ENCODE data around the gene PPP1R11. TPM values are rescaled to one million over a fixed set of nuclear protein-coding genes. Genes with fewer than 3 reads are reported as not detected.

Gene PPP1R11
- total RNA-seq, 2 donors from 2014 or later: 54.1 to 63.1 TPM

DNA sequence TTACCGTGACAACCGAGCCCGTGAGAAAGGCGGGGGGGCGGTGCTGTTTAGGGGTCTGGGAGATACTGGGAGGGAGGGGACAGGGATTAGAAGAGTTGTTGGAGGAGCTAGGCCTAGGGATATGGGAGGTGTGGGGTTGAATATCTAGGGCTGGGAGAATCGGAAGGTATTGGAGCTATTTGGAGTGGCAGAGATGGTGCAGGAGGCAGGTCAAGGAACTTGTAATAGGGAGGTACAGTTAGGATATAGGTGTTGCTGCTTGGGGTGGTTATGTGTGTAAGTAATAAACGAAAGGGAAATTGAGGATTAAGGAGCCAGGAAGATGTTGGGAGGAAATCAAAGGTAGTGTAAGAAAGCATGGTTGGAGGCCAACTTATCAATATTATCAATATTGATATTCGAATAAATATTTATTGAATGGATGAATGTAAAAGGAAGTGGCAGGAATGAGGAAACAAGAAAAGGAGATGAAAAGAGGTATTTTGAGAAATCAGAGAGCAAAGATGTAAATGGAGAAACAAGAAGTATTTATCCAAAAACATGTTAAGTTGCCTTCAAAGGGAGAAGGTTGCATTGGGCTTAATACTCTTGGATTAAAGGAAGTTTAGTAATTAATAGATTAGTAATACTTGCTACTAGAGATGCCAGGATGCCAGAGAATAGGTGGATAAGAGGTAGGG, 602 bp downstream of the PPP1R11 start:
- Mint-ChIP-seq H3K27ac (peak overlapping the region; percentile 85), H3K36me3 (ENCODE audit: insufficient read depth in 2 of 2) (peaks cover 10 to 20% of the 10 kb centered on the region in 2 donors), H3K4me3 (peak overlapping the region; percentile 93 to 99), H3K27me3 (ENCODE audit: low read depth) (peaks cover 26% of the 10 kb centered on the region), H3K9me3 (peaks cover 0 to 1% of the 10 kb centered on the region in 2 donors), H3K4me1 (ENCODE audit: low read depth) (peaks cover 52% of the 10 kb centered on the region)
- no peak for DNase-seq
- ATAC-seq (replicated peaks in 1 of 2): no peak

DNA sequence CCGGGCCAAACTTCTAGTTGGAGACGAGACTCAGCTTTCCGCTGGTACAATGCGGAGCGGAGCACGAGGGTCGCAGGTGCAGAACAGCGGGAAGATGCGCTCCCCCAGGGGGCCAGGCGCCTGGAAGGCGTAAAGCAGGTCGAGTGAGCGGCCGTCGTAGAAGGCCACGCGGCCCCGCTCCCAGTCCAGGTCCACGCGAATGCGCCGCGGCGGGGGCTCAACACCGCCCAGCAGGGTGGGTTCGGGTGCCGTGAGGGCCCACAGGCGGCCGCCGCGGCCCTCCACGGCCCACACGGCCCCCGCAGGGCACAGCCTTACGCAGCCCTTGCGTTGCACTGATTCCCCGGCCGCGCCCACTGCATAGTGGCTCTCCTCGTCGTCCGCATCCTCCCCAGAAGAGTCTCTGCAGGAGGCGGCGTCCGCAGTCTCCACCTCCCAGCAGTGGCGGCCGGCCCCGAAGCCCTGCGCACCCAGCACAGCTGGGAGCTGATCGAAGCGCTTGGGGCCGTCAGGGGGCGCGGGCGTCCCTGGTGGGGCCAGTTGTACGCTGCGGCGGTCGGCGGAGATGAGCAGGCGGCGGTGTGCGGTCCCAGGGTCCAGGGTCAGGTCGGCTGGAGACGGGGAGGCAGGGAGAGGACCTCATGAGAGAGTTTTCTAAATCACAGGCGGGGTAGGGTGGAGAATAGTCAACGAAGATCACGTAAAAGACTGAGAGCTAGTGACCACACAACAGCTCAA, 4.3 kb downstream of the PPP1R11 start:
- no peaks in the 10 kb centered on the region for H3K9me3 Mint-ChIP-seq
- H3K27ac Mint-ChIP-seq: no peak overlapping the region
- no peak for ATAC-seq (replicated peaks in 1 of 2)
- peak overlapping the region in 1 of 2 donors; percentile 67 for H3K4me3 Mint-ChIP-seq
- DNase-seq: peak in 1 of 2 donors; percentile 45
- H3K36me3 Mint-ChIP-seq (ENCODE audit: insufficient read depth in 2 of 2): peaks cover 5 to 9% of the 10 kb centered on the region in 2 donors
- peaks cover 61% of the 10 kb centered on the region for H3K4me1 Mint-ChIP-seq (ENCODE audit: low read depth)
- H3K27me3 Mint-ChIP-seq (ENCODE audit: low read depth): peaks cover 61% of the 10 kb centered on the region

DNA sequence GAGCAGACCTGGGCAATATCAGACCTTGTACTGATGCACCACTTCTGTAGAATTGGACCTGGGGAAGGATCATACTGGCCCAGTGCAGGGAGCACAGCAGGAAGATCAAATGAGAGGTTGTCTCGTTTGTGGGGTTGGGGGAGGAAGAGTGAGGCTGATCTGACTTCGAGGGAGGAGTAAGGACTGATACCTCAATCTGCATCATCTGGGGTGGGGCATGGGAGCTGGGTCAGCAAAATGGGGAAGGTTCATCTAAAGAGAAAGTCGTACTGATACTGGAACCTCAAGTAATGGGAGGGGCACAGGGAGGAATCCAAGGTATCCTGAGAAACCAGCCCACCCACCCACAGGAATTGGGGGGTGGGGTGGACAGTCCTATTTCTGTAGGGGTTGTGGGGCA, 4.9 kb downstream of the PPP1R11 start:
- H3K27me3 Mint-ChIP-seq (ENCODE audit: low read depth): peaks cover 68% of the 10 kb centered on the region
- H3K27ac Mint-ChIP-seq: no peak overlapping the region
- DNase-seq: no peak
- peaks cover 65% of the 10 kb centered on the region for H3K4me1 Mint-ChIP-seq (ENCODE audit: low read depth)
- ATAC-seq (replicated peaks in 1 of 2): no peak
- peak overlapping the region in 1 of 2 donors; percentile 50 for H3K4me3 Mint-ChIP-seq
- no peaks in the 10 kb centered on the region for H3K9me3 Mint-ChIP-seq
- H3K36me3 Mint-ChIP-seq (ENCODE audit: insufficient read depth in 2 of 2): peaks cover 5 to 9% of the 10 kb centered on the region in 2 donors

DNA sequence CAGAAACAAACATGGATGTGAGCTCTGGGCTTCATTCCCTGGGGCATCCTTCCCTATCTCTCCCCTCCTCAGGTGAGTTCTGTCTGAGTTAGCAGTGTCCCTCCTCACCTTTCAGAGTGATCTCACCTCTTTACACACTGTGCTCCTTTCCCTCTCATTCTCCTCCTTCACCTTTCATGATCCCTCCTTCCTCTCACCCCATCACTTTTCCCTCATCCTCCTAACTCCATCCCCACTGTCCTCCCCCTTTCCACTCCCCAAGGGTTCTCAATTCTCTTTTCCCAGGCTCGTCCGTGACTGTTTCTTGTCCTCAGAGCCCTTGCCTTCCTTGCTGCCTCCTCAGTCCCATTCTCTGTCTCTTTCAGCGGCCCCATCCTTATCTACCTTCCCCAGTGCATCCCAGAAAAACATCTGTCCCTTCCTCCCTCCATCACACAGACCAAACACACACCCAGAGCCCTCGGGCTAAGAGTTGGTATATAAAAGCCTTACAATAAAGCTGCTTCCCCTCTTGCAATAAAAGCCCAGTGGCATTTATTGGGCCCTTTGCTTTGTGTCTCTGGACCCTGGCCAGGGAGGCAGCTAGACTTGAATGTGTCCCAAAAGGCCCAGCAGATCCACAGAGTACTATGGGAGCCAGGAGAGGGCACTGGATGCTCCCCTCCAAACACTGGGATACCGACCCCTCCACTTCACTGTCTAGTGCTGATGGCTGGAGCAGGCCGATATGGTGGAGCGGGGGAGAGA, 6.7 kb downstream of the PPP1R11 start:
- peak overlapping the region; percentile 82 for H3K4me3 Mint-ChIP-seq
- H3K4me1 Mint-ChIP-seq (ENCODE audit: low read depth): peaks cover 55% of the 10 kb centered on the region
- peaks cover 3 to 9% of the 10 kb centered on the region in 2 donors for H3K36me3 Mint-ChIP-seq (ENCODE audit: insufficient read depth in 2 of 2)
- no peak overlapping the region for H3K27ac Mint-ChIP-seq
- H3K27me3 Mint-ChIP-seq (ENCODE audit: low read depth): peaks cover 68% of the 10 kb centered on the region
- ATAC-seq (replicated peaks in 1 of 2) (no peak), DNase-seq (no peak)
- no peaks in the 10 kb centered on the region for H3K9me3 Mint-ChIP-seq

DNA sequence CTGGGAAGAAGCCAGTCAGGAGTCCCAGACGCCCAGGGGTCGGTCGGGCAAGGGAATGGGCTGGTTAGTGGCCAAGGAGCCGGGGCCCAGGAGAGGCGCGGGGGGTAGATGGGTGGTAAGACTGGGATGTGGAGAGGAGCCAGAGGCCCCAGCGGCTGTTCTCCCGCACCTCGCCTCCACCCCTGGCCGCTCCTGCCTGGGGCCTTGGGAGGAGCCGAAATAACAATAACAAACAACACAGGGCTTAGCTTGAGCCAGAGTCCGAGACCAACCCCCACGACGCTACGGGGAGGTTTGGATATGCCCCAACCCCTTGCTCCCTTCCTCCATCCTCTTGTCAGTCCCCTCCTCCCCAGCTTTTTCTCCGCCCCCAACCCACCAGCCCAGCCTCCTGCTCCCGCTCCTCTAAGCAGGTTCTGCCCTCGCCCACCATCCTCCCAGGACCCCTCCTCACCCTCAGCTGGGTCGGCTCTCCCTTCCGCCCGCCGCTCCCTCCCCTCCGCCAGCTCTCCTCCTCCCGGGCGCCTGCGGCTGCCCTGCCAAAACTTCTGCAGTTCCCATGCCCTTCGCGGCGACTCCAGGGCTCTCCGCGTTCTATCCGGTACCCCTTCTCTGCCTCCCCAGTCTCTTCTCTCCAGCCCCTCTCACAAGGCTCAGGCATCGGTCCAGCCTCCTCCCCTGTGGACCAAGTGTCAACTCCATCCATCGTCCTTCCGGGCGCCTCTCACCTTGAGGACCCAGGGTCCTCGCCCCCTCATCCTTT, 7.5 kb downstream of the PPP1R11 start:
- peaks cover 54% of the 10 kb centered on the region for H3K4me1 Mint-ChIP-seq (ENCODE audit: low read depth)
- peaks cover 3 to 9% of the 10 kb centered on the region in 2 donors for H3K36me3 Mint-ChIP-seq (ENCODE audit: insufficient read depth in 2 of 2)
- H3K27me3 Mint-ChIP-seq (ENCODE audit: low read depth): peaks cover 68% of the 10 kb centered on the region
- peak in 1 of 2 donors; percentile 48 for ATAC-seq (replicated peaks in 1 of 2)
- H3K4me3 Mint-ChIP-seq: peak overlapping the region; percentile 82
- H3K27ac Mint-ChIP-seq: no peak overlapping the region
- DNase-seq: no peak
- no peaks in the 10 kb centered on the region for H3K9me3 Mint-ChIP-seq

DNA sequence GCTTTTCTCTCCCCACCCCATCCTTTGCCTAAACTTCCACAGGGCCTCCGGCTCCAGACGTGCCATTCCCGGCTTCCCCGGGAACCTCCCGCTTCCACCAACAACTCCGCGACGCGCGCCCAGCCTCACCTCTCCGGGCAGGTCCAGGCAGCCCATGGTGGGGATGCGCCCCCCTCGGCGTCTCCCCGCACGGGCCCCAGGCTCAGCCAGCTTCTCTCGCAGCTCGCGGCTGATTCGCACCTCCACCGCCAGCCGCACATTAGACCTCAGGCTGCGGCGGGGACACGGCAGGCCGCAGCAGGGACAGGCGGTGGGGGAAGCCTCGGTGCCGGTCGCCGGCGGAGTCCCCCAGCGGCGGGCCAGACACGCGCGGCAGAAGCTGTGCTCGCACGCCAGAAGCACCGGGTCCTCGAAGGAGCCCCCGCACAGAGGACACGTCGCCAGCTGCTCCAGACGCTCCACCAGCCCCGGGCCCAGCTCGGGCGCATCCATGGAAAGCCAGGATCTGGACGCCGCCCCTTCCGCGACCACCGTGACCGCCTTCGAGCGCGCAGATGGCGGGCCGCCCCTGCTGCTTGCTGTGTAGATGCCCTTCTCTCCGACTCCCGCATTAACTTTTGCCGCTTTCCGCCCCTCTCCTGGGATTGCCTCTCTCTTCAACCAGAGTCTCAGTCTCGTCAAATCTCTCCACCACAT, 8.2 kb downstream of the PPP1R11 start, which contains the start of gene RNF39:
TSS of gene RNF39 (minus strand) at position 676 of the 696 bp plus-strand sequence. CDS start at position 492, 184 bp downstream.
- peak; percentile 20 to 25 for DNase-seq
- peaks cover 0 to 6% of the 10 kb centered on the region in 2 donors for H3K36me3 Mint-ChIP-seq (ENCODE audit: insufficient read depth in 2 of 2)
- peak; percentile 26 to 36 for ATAC-seq (replicated peaks in 1 of 2)
- H3K9me3 Mint-ChIP-seq: no peaks in the 10 kb centered on the region
- peak within 1 kb of the TSS; percentile 82 for H3K4me3 Mint-ChIP-seq
- H3K27ac Mint-ChIP-seq: no peak within 1 kb of the TSS
- peaks cover 52% of the 10 kb centered on the region for H3K4me1 Mint-ChIP-seq (ENCODE audit: low read depth)
- peaks cover 64% of the 10 kb centered on the region for H3K27me3 Mint-ChIP-seq (ENCODE audit: low read depth)

DNA sequence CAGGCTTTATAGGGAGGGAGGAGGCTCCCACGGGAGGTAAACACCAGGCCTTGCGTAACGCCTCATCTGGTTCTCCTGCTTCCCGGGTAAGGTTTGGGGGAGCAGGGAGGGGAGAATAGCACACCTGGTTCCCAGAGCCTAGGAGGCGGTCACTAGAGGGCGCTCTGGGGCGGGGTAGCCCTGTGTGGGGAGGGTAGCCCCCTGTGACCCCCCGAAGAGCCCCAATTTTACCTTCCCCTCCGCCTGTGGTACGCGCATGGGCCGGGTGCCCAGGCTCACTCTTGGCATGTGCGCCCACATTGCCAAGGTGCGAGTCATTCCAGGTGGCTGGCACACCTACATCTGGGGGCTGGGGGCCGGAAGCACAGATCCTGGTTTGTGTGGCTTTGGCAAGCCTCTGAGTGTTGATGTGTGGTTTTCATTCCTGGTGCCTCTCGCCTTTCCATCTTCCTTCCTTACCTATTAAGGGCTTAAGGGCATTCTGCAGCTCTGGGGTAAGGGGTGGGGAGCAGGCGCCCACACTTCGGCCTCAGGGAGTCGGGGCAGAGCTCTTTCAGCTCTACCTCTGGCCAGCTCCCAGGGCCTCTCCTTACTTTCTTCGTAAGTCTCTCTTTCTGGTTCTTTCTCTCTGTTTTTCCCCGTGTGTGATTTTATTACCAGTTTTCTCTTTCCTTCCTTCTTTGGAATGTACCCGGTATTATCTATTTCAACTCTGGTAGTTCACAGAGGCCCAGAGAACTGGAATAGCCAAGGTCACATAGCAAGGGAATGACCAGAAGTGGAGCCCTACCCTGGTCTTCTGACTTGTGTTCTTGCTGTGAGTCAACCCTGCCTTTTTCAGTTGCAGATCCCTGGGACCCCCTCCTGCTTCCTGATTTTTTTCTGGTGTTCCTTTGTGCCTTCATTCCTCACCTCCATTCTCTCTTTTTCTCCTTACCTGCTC, 9.1 kb downstream of the PPP1R11 start:
- peaks cover 0 to 2% of the 10 kb centered on the region in 2 donors for H3K36me3 Mint-ChIP-seq (ENCODE audit: insufficient read depth in 2 of 2)
- DNase-seq (peak; percentile 35 to 46), ATAC-seq (replicated peaks in 1 of 2) (peak; percentile 29 to 38)
- no peak overlapping the region for H3K27ac Mint-ChIP-seq
- peaks cover 44% of the 10 kb centered on the region for H3K4me1 Mint-ChIP-seq (ENCODE audit: low read depth)
- H3K27me3 Mint-ChIP-seq (ENCODE audit: low read depth): peaks cover 56% of the 10 kb centered on the region
- no peaks in the 10 kb centered on the region for H3K9me3 Mint-ChIP-seq
- H3K4me3 Mint-ChIP-seq: peak overlapping the region; percentile 80 to 82

DNA sequence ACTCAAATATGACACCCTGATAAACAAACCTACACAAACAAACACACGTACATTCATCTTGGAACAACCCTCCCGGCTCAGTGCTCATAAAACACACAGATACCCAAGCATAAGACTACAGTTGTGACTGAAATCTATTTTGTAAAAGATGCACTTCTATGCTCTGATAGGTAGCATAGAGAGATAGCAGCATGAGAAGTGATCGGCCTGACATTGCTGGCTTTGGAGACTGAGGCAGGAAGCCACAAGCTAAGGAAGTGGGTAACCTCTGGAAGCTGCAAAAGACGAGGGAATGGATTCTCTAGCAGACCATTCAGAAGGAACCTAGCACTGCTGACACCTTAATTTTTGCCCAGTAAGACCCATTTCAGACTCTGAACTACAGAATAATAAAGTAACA, 10.2 kb downstream of the PPP1R11 start:
- no peak for ATAC-seq (replicated peaks in 1 of 2)
- DNase-seq: no peak
- Mint-ChIP-seq H3K27ac (no peak overlapping the region), H3K9me3 (no peaks in the 10 kb centered on the region), H3K27me3 (ENCODE audit: low read depth) (peaks cover 46% of the 10 kb centered on the region), H3K36me3 (ENCODE audit: insufficient read depth in 2 of 2) (peaks cover 0 to 2% of the 10 kb centered on the region in 2 donors), H3K4me1 (ENCODE audit: low read depth) (peaks cover 36% of the 10 kb centered on the region), H3K4me3 (no peak overlapping the region)

DNA sequence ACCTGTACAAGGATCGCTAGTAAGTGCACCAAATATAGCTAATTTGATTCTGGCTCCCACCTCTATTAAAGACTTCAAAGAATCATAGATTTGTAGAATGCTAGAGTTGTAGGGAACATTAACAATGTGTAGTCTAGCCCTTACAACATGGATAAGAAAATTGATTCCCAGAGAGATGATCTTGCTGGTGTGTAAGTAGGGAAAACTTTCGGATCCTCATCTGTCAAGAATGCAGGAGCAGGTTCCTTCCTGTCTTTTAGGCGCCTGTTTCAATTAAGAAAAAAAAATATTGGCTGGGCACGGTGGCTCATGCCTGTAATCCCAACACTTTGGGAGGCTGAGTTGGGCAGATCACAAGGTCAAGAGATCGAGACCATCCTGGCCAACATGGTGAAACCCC, 20.9 kb downstream of the PPP1R11 start:
- no peak for ATAC-seq (replicated peaks in 1 of 2)
- H3K4me1 Mint-ChIP-seq (ENCODE audit: low read depth): no peaks in the 10 kb centered on the region

DNA sequence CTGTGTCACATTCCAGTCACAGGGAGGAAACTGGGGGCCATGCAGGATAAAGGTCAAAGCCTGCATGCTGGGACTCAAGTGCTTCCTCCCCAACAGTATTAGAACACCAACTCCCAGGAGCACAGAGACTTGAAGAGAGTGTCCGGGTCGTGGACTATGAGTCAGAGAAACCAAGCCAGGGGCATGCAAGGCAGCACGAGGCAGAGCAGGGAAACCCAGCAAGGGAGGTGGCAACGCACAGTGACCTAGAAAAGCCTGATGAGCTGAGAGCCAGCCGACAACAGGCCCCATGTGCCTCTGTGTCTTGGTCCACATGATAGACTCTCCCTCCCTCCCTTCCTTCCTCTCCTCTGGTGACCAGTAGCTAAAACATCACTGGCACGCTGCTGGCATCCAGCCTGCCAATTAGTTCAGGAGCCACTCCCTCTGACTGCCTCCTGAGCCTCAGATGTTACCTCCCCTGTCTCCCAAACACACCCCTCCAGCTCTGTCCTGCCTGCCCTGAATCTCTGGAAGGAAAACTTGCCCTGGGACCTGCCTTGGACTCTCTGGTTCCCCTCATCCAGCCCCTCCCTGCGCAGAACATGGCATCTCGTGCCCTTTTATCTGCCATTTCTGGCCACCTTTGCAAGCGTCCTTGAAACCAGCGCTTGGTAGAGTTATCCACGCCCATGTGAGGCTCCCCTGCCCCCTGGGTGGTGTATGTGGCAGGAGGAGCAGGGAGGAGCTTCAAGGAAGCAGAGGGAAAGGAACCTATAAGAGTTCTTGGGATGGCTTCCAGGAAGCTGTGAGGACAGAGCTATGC, 24.8 kb downstream of the PPP1R11 start:
- Mint-ChIP-seq H3K36me3 (ENCODE audit: insufficient read depth in 2 of 2) (no peaks in the 10 kb centered on the region), H3K27ac (no peak overlapping the region), H3K4me1 (ENCODE audit: low read depth) (no peaks in the 10 kb centered on the region), H3K9me3 (no peaks in the 10 kb centered on the region), H3K27me3 (ENCODE audit: low read depth) (peaks cover 58% of the 10 kb centered on the region), H3K4me3 (no peak overlapping the region)
- ATAC-seq (replicated peaks in 1 of 2) (no peak), DNase-seq (no peak)

More for the DNA sequence above, 20.9 kb downstream of the PPP1R11 start:
- no peak overlapping the region for H3K27ac Mint-ChIP-seq
- H3K4me3 Mint-ChIP-seq: no peak overlapping the region
- no peak for DNase-seq
- no peaks in the 10 kb centered on the region for H3K9me3 Mint-ChIP-seq
- H3K36me3 Mint-ChIP-seq (ENCODE audit: insufficient read depth in 2 of 2): peaks cover 0 to 2% of the 10 kb centered on the region in 2 donors
- peaks cover 51% of the 10 kb centered on the region for H3K27me3 Mint-ChIP-seq (ENCODE audit: low read depth)
